GM21447 (cell line): Measurements from ENCODE around the gene KCNE1.
"Not testable (repeated sequence)": the region's sequence is repeated elsewhere in the genome, so short reads cannot be mapped to it uniquely, and the experiment has no call there.

Experiments
- ATAC-seq: cut with Tn5 transposase; IDR thresholded peaks from one replicate; pipeline ENCODE4 v1.9.1; 2021; ENCODE audit not compliant: unreplicated experiment

KCNE1 gene

GRCh38 chr21:34511787-34512455 is at the start of gene KCNE1:
Gene KCNE1 (minus strand): TSS chr21:34512210. CDS start chr21:34449634, 62,576 bp downstream.
- ATAC-seq = no peak

DNA sequence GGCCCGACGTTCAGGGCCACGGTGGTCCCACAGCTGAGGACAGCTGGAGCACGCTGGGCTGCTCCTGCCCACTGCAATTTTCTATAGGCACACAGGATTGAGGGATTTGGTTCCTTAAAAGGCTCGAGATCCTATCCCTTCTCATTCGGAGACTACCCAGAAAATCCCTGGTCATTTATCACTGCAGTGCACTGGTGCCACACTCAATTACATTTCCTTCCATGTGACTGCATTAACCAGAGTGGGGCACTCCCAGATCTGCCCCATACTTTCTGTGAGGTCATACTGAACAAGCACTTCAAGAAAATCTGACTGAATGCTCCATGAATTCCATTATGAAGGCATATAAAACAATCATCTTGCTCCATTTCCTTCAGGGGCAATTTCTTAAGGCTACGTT is 49.8 kb upstream of the KCNE1 start:
- no peak for ATAC-seq

DNA sequence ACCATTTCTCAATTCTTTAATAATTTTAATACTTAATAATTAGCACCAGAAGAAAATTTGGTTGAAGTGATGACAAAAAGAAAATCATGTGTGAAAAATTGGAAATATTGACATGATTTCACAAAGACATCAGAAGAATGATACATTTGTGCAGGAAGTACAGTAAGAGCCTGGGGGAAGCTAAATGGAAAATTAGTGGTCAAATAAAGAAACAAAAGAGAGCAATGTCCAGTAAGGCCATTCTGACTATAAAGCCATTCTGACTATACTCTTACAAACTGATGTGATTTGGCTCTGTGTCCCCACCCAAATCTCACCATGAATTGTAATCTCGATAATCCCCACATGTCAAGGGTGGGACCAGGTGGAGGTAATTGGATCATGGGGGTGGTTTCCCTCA is 48.6 kb upstream of the KCNE1 start:
- no peak for ATAC-seq

GRCh38 chr21:34560021-34560420 is 48.0 kb upstream of the KCNE1 start:
- ATAC-seq = no peak

DNA sequence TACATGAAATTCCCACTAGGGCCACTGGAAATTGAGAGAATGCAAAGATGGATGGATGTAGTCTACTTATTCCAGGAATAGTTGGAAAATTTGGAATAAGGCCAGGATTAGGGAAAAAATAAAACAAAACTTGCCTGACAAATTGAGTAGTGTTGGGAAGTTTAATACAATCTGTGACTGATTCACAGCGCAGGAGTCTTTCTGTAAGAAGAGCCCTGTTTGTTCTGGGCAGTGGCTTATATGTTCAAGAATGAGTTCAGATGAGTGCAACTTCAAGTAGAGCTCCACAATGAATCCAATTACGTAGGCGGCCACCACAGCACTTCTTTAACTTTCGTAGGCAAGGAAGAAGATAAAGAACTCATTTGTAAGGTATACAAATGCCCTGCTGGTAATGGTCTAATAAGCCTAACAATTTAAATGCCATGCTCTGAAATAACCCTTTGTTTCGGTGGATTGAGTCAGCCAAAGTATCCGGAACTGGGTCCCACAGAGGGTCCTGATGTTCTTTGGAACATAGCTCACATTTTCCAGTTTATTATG is 47.1 kb upstream of the KCNE1 start:
- no peak for ATAC-seq

DNA sequence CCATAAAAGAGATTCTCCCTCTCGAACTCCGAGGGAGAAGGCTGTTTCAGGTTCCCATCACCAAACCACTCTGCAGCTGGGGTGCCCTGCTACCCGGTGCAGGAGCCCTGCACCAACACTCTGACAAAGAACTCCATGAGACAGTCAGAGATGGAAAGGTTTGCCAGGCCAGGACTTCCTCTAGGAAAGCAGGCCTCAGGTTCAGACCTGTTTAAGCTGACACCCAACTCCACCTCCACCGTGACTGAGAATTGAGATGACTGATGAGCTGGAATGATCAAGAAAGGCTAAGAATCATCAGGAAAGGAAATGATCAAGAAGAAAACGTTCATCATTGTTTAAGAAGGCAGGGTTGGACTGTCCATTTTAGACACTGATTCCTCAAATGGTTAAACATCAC is 46.2 kb upstream of the KCNE1 start:
- ATAC-seq = no peak

GRCh38 chr21:34557261-34557660 is 45.3 kb upstream of the KCNE1 start:
- ATAC-seq = no peak

DNA sequence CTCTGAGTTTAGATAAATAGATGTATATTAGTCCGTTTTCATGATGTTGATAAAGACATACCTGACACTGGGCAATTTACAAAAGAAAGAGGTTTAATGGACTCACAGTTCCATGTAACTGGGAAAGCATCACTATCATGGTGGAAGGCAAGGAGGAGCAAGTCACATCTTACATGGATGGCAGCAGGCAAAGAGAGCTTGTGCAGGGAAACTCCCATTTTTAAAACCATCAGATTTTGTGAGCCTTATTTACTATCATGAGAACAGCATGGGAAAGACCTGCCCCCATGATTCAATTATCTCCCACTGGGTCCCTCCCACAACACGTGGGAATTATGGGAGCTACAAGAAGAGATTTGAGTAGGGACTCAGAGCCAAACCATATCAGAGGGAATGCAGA is 42.7 kb upstream of the KCNE1 start:
- not testable (repeated sequence) for ATAC-seq

DNA sequence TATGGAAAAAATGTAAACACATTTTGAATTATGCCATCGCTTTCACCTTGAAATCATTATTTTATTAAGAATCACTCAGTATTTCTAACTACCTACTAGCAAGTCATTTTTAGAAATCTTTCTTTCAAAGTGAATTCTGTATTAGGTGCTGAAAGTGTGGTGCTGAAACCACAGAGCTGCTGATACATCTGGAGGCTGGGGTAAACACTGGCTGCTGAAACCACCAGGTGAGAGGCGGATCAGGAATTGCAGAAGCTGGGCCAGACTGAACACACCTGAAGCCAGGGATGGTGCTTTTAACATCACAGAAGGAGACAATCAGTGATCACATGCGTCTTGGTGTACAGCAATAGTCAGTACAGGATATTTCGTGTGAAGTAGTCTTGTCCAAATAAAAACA is 42.2 kb upstream of the KCNE1 start:
- no peak for ATAC-seq

DNA sequence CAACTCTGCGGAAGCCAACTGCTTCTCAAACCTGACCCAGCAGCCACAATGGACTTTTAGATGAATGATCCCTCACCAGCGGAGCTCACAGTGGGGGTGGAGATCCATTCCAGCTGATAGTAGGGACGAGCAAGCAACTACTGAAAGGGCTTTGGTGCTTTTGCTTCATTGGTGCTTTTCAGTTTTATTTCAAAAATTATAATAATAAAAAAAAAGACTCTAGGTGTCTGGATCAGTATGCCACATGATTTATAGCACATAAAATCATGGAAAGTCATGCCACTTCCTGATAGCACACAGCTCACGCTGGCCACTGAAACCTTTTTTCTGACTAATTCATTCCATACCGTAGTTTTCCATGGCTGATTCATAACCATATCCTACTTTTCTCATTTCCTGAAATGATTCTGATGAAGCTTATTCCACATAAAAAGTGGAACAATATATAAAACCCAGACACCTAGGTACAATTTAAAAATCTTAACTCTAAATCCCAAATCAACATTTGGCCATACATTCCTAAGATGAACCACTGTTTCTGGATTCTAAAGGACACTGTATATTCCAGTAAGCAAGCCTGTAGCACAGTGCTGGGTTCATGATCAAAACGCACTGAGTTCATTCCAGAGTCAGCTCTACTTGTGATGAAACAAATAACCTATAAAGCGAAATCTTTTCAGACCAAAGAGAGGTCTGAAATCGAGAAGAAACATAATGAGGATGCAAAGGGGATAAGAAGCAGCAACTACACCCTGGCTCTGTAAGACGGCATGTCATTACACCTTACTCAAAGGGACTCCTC is 41.3 kb upstream of the KCNE1 start:
- ATAC-seq = no peak

DNA sequence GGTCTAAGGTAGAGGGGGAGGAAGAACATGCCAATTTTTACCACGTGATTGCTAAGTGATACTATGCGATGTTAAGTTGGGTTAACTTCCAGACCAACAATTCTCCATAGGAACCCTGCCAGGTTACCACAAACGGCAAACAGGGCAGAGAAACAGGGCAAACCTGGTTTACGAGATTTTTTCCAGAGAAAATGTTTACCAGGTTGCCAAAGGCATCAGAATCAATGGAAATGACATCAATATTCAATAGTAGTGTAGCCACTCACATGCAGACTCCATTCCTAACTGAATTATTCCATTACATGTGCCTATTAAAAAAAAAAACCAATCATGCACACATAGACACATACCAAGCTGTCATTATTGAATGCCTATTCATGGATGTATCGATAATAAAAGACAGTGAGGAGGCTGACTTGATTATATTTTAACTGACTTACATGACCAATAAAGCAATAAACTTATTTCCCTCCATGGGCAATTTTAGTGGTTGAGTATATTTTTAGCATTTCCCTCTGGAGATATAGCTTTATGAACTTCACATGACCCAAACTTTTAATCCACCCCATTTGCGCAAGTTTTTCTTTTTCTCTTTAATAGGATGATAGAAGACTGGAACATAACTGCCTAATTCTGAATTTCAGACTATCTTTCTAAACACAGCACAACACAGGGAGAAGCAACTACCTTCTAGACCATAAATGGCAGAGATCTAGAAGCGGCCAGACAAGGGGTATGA is 40.5 kb upstream of the KCNE1 start:
- ATAC-seq = no peak

DNA sequence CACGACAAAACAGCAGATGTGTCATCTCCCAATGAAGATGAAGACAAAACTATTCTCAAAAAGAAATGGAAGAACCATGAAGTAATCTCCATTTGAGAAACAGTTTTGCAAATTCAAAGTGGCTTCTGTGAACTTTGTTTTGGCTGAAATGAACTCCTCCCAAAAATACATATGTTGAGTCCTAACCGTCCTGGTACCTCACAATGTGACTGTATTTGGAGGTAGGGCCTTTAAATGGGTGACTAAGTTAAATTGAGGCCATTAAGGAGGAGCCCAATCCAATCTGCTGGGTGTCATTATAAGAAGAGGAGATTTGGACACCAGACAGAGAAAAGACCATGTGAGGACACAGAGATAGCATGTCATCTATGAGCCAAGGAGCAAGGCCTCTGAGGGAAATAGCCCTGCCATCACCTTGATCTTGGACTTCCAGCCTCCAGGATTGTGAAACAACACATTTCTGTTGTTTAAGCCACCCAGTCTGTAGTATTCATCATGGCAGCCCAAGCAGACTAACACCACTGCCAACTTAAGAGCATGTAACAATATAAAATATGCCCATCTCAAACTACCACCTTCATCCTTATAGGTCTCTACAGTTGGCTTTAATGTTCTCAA is 38.3 kb upstream of the KCNE1 start:
- ATAC-seq = no peak

GRCh38 chr21:34548781-34549376 is 36.9 kb upstream of the KCNE1 start:
- ATAC-seq = no peak

DNA sequence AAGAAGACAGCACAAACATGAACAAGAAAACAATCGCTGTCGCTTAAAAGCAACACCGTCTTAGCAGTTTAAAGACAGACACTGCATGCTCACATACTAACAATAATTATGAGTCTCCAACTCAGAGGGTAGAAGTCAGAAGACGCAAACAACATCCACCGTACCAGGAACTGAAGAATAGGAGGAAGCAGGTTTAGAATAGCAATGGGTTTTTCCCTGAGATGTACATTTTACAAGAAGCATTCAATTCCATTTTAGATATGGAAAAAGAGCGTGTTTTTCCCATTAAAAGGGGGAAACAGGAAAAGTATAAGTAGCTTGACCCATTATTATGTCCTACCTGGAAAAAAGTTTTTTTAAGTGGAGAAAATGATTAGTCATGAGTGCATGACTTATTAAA is 34.5 kb upstream of the KCNE1 start:
- no peak for ATAC-seq

DNA sequence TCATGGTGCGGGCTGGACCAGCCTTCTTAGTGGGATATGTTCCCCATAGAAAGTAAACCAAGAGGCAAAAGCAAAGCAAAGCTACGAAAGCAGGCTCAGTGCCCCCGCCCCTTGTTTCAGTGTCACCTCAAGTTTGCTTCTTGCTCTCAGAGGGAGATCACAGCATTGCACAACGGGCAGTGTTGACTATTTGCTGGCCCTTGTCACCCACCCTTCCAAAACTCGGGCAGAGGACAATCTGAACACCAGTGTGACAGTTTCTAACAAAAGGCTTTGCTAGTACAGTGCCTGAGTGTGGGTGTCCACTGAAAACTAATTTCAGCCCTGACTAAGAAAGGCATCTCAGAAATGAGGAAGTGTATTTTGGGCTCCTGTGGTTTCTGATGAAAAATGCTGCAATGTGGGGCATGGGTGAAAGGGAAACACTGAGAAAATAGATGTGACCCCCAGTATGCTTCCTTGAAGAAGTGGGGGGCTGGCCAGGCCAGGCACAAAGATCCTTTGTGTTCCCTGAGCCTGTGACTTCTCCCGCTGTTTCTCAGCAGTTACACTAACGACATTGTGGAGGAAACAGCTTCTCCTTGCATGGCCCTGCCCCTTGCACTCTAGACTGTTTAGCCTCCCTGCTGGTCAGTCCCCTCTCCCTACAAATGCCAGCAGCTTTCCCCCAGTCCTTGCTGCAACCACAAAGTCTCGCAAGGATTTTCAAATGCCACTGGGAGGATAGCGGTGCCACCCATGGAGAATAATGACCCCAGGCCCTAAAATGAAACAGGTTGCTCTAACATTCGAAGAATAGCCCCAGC is 33.3 kb upstream of the KCNE1 start:
- peak; percentile 94 for ATAC-seq

DNA sequence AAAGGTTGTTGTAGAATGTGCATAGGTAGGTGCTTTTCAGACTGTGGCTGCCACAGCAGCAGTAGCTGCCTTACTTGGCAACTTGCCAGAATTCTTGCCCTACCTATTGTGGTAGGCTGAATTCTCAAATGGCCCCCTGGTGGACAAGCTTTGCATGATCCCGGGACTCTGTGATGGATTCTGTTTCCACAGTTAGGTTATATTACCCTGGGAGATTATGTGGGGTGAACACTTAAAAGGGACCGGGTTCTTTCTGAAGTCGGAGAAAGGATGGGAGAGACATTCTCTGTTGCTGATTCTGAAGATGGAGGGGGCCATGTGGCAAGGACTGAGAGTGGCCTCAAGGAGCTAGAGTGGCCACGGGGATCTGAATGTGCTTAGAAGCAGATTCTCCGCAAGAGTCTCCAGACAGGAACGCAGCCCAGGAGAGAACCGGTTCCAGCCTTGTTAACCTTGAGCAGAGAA is 32.1 kb upstream of the KCNE1 start:
- no peak for ATAC-seq

DNA sequence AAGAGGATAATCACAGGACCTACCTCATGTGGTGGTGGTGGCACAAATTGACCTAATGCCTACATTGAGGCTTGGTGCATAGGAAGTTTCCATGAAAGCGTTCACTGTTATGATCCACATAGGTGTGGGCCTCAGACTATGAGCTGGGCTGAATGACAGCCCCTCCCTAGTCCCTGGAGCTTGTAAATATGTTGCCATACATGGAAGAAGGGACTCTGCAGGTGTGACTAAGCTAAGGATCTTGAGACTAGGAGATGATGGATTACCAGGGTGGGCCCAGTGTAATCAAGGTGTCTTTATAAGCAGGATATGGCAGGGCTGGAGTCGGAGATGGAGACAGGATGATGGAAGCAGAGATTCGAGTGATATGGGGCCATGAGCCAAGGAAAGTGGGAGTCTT is 31.0 kb upstream of the KCNE1 start:
- no peak for ATAC-seq

GRCh38 chr21:34540206-34540605 is 28.2 kb upstream of the KCNE1 start:
- no peak for ATAC-seq

DNA sequence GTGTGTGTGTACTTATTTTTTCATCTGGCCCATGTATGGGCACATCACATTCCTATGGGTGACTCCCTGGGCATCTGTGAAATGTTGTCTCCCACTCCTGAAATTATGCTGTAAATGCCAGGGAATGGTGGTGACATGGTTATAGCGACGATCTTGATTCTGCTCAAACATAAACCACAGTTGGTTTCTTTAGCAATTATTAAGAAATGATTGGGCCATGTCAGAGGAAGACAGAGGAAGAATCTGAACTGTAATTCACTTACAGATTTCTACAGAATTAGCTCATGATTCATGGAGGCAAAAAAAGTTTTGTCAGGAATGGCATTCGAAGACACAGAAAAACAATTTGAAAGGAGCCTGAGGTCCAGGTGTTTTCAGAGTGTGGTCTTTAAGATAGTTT is 25.8 kb upstream of the KCNE1 start:
- no peak for ATAC-seq

- no peak for ATAC-seq
Observed at GRCh38 chr21:34536820-34537219, 24.8 kb upstream of the KCNE1 start.
